GM12872 (cell line): ENCODE data around the gene MITF.

Source experiments
- TF ChIP-seq, protein P1 (sequence below): IDR thresholded peaks from 3 replicates; pipeline ENCODE4 v1.5.1; 2011; ENCODE audit warnings: low read depth, mild to moderate bottlenecking, low read length, moderate library complexity; ENCODE audit not compliant: insufficient read depth

Gene MITF

DNA sequence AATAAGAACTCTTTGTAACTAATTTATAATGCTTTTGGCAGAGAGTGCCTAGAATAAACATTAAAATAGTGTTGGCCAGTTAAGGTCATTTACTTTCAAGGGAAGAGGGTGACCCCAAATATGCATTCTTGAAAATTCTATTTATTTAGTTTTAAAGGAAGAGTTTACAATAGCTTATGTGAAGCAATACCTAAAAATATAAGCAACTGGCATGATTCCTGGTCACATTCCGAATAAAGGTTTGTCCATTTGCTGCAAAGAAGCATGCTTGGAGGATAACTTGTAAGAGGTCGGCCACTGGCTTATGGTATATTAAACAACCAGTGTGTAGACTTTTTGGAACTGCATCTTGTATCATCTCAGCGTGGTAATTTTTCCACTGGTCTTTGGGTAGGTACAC is 10.2 kb downstream of the MITF start:
- TF ChIP-seq, protein P1, sequence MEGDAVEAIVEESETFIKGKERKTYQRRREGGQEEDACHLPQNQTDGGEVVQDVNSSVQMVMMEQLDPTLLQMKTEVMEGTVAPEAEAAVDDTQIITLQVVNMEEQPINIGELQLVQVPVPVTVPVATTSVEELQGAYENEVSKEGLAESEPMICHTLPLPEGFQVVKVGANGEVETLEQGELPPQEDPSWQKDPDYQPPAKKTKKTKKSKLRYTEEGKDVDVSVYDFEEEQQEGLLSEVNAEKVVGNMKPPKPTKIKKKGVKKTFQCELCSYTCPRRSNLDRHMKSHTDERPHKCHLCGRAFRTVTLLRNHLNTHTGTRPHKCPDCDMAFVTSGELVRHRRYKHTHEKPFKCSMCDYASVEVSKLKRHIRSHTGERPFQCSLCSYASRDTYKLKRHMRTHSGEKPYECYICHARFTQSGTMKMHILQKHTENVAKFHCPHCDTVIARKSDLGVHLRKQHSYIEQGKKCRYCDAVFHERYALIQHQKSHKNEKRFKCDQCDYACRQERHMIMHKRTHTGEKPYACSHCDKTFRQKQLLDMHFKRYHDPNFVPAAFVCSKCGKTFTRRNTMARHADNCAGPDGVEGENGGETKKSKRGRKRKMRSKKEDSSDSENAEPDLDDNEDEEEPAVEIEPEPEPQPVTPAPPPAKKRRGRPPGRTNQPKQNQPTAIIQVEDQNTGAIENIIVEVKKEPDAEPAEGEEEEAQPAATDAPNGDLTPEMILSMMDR = no peak

DNA sequence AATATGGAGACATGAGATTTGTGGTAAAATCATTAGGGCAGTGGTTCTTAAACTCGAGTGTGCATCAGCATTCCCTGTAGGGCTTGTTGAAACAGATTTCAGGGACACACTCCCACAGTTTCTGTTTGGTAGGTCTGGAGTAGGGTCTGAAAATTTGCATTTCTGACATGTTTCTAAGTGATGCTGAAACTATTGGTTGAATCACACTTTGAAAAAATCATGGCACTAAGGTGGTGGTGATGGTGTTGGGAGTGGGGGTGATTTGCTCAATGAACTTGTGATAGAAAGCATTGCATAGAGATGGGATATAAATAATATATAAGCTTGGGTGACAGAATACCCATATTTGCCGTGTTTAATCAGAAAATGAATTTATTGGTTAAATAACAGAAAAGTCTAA is 11.3 kb downstream of the MITF start:
- TF ChIP-seq, protein P1 = no peak

DNA sequence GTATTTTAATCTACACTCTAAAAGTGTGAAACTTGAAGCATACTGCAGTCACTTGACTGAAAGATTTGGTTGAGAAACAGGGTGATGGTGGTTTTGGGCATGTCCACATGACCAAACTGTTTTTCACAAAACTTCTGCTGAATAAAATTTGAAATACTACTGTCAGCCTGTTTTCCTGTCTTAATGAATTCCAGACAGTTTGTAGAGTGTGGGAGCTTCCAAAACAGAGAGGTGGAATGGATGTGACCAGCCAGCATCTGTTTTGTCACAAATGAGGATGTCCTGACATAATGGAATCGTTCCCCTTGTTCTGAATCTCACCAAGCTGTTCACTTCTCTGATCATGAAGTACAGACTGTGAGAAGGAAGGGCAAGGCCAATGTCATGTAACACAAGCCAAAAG is 11.8 kb downstream of the MITF start:
- TF ChIP-seq, protein P1 = no peak

DNA sequence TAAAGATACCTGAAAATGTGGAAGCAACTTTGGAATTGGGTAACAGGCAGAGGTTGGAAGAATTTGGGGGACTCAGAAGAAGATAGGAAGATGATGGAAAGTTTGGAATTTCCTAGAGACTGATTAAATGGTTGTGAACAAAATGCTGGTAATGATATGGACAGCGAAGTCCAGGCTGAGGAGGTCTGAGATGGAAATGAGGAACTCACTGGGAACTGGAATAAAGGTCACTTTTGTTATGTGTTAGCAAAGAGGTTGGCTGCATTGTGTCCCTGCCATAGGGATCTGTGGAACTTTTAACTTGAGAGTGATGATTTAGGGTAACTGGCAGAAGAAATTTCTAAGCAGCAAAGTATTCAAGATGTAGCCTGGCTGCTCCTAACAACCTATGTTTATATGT is 13.0 kb downstream of the MITF start:
- TF ChIP-seq, protein P1 = no peak

DNA sequence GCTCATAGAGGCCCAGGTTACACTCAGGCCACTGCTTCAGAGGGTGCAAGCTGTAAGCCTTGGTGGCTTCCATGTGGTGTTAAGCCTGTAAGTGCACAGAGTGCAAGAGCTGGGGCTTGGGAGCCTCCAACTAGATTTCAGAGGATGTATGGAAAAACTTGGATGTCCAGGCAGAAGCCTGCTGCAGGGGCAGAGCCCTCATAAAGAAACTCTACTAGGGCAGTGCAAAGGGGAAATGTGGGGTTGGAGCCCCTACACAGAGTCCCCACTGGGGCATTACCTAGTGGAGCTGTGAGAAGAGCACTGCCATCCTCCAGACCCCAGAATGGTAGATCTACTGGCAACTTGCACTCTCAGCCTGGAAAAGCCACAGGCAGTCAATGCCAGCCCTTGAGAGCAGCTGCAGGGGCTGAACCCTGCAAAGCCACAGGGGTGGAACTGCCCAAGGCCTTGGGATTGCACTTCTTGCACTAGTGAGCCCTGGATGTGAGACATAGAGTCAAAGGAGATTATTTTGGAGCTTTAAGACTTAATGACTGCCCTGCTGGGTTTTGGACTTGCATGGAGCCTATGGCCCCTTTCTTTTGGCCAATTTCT is 14.0 kb downstream of the MITF start:
- TF ChIP-seq, protein P1 = no peak

- TF ChIP-seq, protein P1 = no peak
These were observed 16.5 kb downstream of the MITF start for GRCh38 chr3:69755795-69756194.

GRCh38 chr3:69761896-69762767 is 22.9 kb downstream of the MITF start:
- TF ChIP-seq, protein P1 = no peak
